NCI-H2227 treated with DMSO at 0.1 percent for 48 hours (cell line): Measurements from ENCODE around the gene GPR171.

Experiments
- DNase-seq: peaks from one replicate; lab custom pipeline; 2025; lab: John Stamatoyannopoulos, UW

GPR171 gene

GRCh38 chr3:151213881-151214280 lies 10.9 kb upstream of the GPR171 start:
- no peak for DNase-seq

GRCh38 chr3:151213151-151213550 lies 10.1 kb upstream of the GPR171 start:
- no peak for DNase-seq

GRCh38 chr3:151210676-151211381 lies 7.8 kb upstream of the GPR171 start:
- DNase-seq = peak; percentile 8

- DNase-seq = no peak
Measured at GRCh38 chr3:151209654-151210053, 6.6 kb upstream of the GPR171 start.

- DNase-seq = no peak
Measured at GRCh38 chr3:151206201-151206600, 3.2 kb upstream of the GPR171 start.

GRCh38 chr3:151205482-151205881 lies 2.5 kb upstream of the GPR171 start:
- no peak for DNase-seq

GRCh38 chr3:151204530-151205402 lies 1.8 kb upstream of the GPR171 start:
- DNase-seq = no peak

- DNase-seq = no peak
Measured at GRCh38 chr3:151201051-151201730, 1.8 kb downstream of the GPR171 start.

GRCh38 chr3:151200586-151200985 lies 2.4 kb downstream of the GPR171 start:
- DNase-seq = no peak

GRCh38 chr3:151199554-151200438 lies 3.2 kb downstream of the GPR171 start:
- DNase-seq = no peak

- no peak for DNase-seq
Measured at GRCh38 chr3:151198849-151199248, 4.2 kb downstream of the GPR171 start.

- DNase-seq = no peak
Measured at GRCh38 chr3:151197981-151198767, 4.8 kb downstream of the GPR171 start.

- DNase-seq = no peak
Measured at GRCh38 chr3:151197228-151197627, 5.8 kb downstream of the GPR171 start.

GRCh38 chr3:151196434-151196833 lies 6.6 kb downstream of the GPR171 start:
- DNase-seq = no peak

GRCh38 chr3:151195826-151196225 lies 7.2 kb downstream of the GPR171 start:
- no peak for DNase-seq

GRCh38 chr3:151192545-151192944 lies 10.5 kb downstream of the GPR171 start:
- no peak for DNase-seq

- no peak for DNase-seq
Measured at GRCh38 chr3:151191095-151191494, 11.9 kb downstream of the GPR171 start.

GRCh38 chr3:151183265-151183671 lies 19.7 kb downstream of the GPR171 start:
- DNase-seq = no peak

- DNase-seq = no peak
Measured at GRCh38 chr3:151182349-151183079, 20.5 kb downstream of the GPR171 start.

- DNase-seq = no peak
Measured at GRCh38 chr3:151178208-151178845, 24.7 kb downstream of the GPR171 start.
